D721Med (cell line): ENCODE results near the gene AHCTF1.
A peak's percentile ranks its signal among the peaks of the same experiment; 100 is the strongest.

Experiments used
- DNase-seq: peaks from one replicate; pipeline ENCODE4 v3.0.0; 2011; ENCODE audit warnings: low spot score; ENCODE audit not compliant: insufficient read length
- FAIRE-seq: peaks from 2 replicates; lab custom pipeline; 2011; peaks lifted over from hg19 to GRCh38; lab: Jason Lieb, UNC
- CTCF ChIP-seq: IDR thresholded peaks from 2 replicates; pipeline ENCODE4 v1.5.1; 2012; ENCODE audit warnings: mild to moderate bottlenecking, control low read depth; ENCODE audit not compliant: insufficient read depth; ENCODE audit errors: missing control alignments

AHCTF1 gene

DNA sequence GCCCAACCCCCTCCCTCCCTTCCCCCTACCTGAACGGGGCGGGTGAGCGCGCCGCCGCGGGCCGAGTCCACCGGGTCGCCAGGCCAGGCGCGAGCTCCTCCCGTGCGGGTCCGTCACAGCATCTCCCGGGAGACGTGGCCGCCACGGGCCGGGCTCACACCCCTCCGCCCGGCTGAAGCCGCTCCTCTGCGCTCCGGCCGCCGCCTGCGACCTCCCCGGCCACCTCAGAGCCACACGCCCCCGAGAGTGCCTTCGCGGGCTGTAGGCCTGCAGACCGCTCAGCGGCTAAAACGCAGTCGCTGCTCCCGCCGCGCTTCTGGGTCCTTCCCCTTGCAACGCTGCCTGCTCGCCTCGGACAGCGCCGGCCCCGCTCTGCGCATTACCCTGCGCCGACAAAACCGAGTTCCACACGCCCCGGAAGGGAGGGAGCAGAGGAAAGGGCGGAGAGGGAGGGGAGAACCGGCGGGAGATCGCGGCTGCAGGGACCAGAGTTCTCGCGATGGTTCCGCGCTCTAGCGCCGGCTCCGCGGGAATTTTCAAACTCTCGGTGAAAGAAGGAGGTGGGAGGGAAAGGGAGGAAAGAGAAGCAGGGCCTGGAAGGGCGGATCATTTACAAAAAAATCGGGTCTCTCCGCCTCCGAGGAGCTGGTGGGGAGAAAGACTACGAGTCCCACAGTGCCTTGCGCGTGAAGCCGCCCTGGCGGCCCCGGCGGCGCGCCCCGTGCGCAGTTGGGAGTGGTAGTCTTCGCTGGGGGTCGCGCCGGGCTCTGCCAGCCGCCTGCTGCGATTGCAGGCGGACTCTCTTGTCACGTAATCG lies at the start of gene AHCTF1:
Gene AHCTF1, minus strand, starts transcription at position 400 of the 817 bp plus-strand sequence. CDS start 13,578 bp downstream, outside the sequence.
- DNase-seq (peak; percentile 94), FAIRE-seq (no peak)
- TF ChIP-seq CTCF, result no peak

GRCh38 chr1:246978785-246979184 lies 47.0 kb upstream of the AHCTF1 start:
- DNase-seq, result no peak
- no peak for FAIRE-seq
- no peak for TF ChIP-seq CTCF

- DNase-seq (no peak), FAIRE-seq (peak; percentile 90)
- no peak for TF ChIP-seq CTCF
These were observed 46.5 kb upstream of the AHCTF1 start for GRCh38 chr1:246978281-246978680.

DNA sequence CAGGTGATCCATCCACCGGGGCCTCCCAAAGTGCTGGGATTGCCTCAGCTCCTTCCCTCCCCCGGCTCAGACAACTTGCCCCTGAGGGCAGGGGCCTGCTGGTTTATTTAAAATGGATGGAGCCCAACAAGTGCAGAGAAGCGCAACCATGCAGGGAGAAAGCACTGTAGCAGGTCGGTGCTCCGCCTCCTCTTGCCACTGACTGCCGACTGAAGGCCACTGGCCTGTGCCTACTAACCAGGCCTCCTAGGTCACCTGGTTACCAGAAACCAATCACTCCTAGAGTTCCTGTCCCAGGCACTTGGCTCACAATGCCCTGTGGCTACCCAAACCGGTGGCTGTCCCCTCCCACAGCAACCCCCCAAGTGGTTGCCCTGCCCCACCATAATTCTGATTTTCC lies 40.2 kb upstream of the AHCTF1 start:
- TF ChIP-seq CTCF, result no peak
- no peak for FAIRE-seq
- DNase-seq, result no peak

DNA sequence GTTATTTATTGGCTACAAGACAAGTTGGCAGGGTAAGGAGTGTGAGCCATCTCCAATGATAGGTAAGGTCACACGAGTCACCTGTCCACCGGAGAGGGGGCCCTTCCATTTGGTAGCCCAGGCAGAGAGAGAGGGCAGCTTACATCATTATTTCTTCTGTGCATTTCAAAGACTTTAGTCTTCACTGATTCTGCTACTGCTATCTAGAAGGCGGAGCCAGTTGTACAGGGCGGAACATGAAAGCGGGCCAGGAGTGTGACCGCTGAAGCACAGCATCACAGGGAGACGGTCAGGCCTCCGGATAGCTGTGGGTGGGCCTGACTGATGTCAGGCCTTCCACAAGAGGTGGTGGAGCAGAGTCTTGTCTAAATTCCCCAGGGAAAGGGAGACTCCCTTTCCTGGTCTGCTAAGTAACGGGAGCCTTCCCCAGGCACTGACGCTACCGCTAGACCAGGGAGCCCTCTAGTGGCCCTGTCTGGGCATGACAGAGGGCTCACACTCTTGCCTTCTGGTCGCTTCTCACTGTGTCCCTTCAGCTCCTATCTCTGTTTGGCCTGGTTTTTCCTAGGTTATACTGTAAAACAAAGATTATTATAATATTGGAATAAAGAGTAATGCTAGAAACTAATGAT lies 39.5 kb upstream of the AHCTF1 start:
- FAIRE-seq, result no peak
- no peak for DNase-seq
- TF ChIP-seq CTCF, result peak; percentile 26

DNA sequence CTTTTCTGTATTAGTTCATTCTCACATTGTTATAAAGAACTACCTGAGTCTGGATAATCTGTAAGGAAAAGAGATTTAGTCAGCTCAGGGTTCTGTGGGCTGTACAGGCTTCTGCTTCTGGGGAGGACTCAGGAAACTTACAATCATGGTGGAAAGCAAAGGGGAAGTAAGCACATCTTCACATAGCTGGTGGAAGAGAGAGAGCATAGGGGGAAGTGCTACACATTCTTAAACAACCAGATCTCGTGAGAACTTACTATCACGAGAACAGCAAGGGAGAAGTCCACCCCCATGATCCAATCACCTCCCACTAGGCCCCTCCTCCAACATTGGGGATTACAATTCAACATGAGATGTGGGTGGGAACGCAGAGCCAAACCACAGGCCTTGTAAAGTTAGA lies 37.9 kb upstream of the AHCTF1 start:
- DNase-seq, result no peak
- no peak for FAIRE-seq
- TF ChIP-seq CTCF, result no peak

GRCh38 chr1:246966502-246966901 lies 34.8 kb upstream of the AHCTF1 start:
- DNase-seq (no peak), FAIRE-seq (no peak)
- no peak for TF ChIP-seq CTCF
